ENCODE data around the gene XK.

Gene XK

GRCh38 chrX:37684426-37684825 is 1.2 kb upstream of the XK start:
- DNase-seq: no peak

GRCh38 chrX:37684973-37685372 is 618 bp upstream of the XK start:
- DNase-seq: no peak

- DNase-seq: no peak
These were observed 891 bp downstream of the XK start for GRCh38 chrX:37686369-37686995.

GRCh38 chrX:37686996-37687395 is 1.4 kb downstream of the XK start:
- DNase-seq: no peak

- DNase-seq: no peak
These were observed 4.5 kb downstream of the XK start for GRCh38 chrX:37690119-37690518.

GRCh38 chrX:37692918-37693317 is 7.3 kb downstream of the XK start:
- DNase-seq: no peak

- DNase-seq: no peak
These were observed 11.7 kb downstream of the XK start for GRCh38 chrX:37697169-37697760.

GRCh38 chrX:37701588-37701987 is 16.0 kb downstream of the XK start:
- DNase-seq: no peak

- DNase-seq: no peak
These were observed 26.4 kb downstream of the XK start for GRCh38 chrX:37711991-37712390.

GRCh38 chrX:37712458-37712857 is 26.9 kb downstream of the XK start:
- DNase-seq: no peak

GRCh38 chrX:37714479-37714878 is 28.9 kb downstream of the XK start:
- no peak for DNase-seq

- no peak for DNase-seq
These were observed 31.0 kb downstream of the XK start for GRCh38 chrX:37716602-37717001.

- no peak for DNase-seq
These were observed 32.1 kb downstream of the XK start for GRCh38 chrX:37717708-37718107.

- no peak for DNase-seq
These were observed 37.0 kb downstream of the XK start for GRCh38 chrX:37722595-37722994.

GRCh38 chrX:37726346-37726745 is 40.8 kb downstream of the XK start:
- no peak for DNase-seq

GRCh38 chrX:37745354-37745753 is 59.8 kb downstream of the XK start:
- peak; percentile 22 for DNase-seq

GRCh38 chrX:37745835-37746217 is 60.2 kb downstream of the XK start:
- no peak for DNase-seq

GRCh38 chrX:37746218-37746941 is 60.8 kb downstream of the XK start:
- DNase-seq: no peak

GRCh38 chrX:37746951-37747350 is 61.4 kb downstream of the XK start:
- no peak for DNase-seq

GRCh38 chrX:37752281-37752680 is 66.7 kb downstream of the XK start:
- no peak for DNase-seq

GRCh38 chrX:37752936-37753335 is 67.3 kb downstream of the XK start:
- no peak for DNase-seq

GRCh38 chrX:37753384-37753783 is 67.8 kb downstream of the XK start:
- DNase-seq: no peak

GRCh38 chrX:37754516-37754915 is 68.9 kb downstream of the XK start:
- DNase-seq: no peak

GRCh38 chrX:37755025-37755424 is 69.4 kb downstream of the XK start:
- no peak for DNase-seq

- DNase-seq: no peak
These were observed 71.5 kb downstream of the XK start for GRCh38 chrX:37757082-37757481.

Data from GOT3 (cell line).